GM04504 (cell line): ENCODE data around the gene SULT2A1.
"Not testable (repeated sequence)": the region's sequence is repeated elsewhere in the genome, so short reads cannot be mapped to it uniquely, and the experiment has no call there.

Experiments
- DNase-seq: peaks from one replicate; pipeline ENCODE4 v3.0.0-alpha.2; 2012; ENCODE audit warnings: low read depth

Gene SULT2A1

DNA sequence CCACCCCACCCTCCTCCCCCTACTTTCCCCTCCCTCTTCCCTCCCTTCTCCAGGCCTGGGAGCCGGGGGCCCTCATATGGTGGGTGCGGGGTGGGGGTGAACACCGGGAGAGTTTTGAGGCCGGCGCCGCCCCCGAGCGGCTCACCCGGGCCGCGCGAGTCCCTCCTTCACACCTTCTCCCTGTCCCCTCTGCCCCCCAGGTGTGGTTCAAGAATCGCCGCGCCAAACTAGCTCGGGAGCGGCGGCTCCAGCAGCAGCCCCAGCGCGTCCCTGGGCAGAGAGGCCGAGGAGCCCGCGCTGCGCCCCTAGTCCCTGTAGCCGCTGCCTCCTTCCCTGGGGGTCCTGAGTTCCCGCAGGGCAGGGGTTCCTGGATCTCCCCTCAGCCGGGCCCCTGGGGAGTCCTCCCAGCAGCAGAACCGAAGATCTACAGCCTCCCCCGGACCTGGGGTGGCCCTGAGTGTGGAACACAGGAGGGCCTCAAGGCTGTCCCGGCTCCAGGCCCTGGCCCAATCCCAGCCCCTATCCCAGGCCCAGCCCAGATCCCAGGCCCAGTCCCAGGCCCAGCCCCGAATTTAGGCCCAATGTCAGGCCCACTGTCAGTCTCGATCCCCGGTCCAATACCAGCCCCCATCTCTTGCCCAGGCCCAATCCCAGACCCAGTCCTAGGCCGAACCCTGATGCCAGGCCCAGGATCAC is 25.4 kb downstream of the SULT2A1 start:
- DNase-seq: no peak

DNA sequence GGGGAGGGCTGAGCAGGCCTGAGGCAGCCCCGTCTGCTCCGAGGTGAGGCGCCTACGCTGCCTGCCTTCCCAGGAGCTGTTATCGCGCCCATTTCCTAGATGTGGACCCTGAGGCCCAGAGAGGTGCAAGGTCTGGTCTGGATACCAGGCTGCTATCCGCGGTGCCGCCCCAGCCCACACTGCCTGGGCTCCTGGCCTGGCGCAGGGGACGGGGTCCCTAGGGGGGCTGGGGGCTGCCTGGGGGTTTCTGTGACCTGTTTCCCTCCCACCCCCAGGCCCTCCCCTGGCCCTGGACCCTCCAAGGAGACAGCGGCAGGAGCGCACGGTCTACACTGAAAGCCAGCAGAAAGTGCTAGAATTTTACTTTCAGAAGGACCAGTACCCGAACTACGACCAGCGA is 26.3 kb downstream of the SULT2A1 start:
- DNase-seq: not testable (repeated sequence)

DNA sequence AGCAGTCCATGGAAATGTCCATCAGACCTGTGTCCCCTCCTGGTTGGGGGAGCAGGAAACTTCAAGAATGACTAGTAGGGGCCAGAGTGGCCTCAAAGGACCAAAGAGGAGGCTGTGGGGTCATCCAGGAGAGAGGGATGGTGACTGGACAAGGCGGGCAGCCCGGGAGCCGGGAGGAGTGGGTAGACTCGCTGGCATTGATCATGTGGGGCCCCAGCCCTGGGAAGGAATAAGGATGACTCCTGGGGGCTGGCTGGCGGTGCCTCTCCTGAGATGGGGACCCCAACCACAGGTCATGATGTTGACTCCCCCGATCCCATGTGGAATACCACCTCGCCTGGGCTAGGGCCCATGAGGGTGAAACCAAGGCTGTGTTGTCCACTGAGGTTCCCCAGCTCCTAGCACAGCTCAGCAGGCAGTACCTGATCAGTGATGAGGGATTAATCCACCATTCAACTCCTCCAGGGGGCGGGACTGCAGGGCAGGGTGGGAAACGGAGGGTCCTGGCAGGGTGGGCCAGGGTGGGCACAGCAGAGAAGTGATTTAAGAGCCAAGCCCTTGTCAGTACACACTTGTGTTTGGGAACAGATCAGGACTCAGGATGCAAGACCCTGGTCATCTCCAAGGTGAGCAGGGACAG is 27.3 kb downstream of the SULT2A1 start, which contains the start of gene TPRX2:
Gene TPRX2 (plus strand): TSS at position 590 of the 640 bp plus-strand sequence. CDS start 12 bp downstream, at position 602.
- DNase-seq: not testable (repeated sequence)

DNA sequence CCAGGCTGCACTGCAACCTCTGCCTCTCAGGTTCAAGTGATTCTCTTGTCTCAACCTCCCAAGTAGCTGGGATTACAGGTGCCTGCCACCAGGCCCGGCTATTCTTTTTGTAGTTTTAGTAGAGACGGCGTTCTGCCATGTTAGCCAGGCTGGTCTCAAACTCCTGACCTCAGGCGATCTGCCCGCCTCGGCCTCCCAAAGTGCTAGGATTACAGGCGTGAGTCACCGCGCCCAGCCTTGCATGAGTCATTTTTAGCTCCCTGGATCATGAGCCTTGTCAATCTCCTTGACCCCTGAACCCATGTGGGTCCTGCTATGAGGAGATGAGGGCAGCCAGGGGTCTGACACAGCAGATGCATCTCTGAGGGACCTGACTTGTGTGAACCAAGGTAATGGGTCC is 27.9 kb downstream of the SULT2A1 start:
- DNase-seq: not testable (repeated sequence)

DNA sequence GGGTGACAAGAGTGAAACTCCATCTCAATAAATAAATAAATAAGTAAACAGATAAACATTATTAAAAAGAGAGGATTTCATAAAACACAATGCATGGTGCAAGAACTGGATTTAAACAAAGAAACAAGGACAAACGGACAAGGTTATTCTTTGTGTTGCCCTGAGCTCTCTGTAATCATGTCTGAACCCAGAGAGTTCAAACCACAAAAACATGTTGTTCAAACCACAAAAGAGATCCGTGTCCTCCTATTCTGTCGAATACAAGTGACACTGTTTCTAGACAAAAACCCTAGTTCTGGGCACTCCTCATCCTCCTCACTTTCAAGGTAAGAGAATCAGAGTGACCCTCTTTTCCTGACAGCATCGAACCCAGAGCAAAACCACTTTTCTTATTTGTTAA is 31.7 kb downstream of the SULT2A1 start:
- DNase-seq: no peak

DNA sequence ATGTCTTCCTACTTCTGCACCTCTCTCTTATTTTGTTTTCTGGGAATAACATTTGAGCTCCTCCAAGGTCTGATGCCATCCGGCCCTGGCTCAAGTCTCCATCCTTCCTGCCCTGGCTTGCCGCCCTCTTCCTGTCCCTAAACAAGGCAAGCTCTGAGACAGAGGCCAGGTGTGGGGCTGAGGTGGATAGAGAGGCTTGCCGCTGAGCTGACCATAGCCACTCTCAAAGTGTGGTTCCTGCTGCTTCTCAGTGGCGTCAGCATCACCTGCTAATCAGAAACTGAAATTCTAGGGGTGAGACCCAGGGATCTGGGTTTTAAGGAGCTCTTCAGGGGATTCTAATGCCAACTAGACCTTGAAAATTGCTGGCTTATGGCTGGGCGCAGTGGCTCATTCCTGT is 33.1 kb downstream of the SULT2A1 start:
- no peak for DNase-seq

DNA sequence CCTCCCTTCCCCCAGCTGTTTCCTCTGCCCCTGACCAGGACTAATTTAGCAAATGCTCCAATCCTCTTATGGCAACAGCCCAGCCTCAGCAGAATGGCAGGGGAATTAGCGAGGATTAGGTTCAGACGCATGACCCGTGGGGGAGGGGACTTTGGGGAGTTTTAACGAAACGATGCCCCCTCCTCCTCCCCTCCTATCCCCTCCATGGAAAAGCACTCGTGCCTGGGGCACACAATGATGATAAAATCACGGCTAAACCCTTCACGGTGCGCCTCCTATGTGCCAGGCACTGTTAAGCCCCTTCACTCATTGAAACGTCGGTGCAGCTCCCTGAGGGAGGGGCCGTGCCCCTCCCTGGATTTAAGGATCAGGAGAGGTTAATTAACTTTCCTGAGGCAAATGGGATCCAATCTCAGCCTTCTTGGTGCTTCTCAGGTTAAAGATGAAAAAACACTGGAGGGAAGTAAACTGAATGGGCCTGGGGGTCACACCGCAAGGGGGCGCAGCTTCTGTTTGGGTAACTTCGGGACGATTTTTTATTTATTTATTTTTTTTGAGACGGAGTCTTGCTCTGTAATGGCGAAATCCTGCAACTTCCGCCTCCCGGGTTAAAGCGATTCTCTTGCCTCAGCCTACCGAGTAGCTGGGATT is 37.2 kb downstream of the SULT2A1 start:
- DNase-seq: no peak

DNA sequence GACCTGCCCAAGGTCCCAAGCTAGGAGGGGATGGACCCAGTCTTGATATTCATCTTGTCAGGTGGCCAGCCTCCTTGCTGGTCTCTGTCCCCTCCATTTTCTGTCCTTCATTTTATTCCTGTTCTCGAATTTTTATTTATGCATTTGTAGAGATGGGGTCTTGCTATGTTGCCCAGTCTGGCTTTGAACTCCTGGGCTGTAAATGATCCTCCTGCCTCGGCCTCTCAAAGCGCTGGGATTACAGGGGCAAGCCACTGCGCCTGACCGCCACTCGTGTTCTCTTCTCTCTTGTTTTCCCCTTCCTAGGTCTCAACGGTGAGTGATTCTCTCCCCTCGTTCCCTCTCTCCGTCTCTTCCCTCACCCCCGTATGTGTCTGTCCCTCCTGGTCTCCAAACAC is 37.7 kb downstream of the SULT2A1 start:
- DNase-seq: no peak

DNA sequence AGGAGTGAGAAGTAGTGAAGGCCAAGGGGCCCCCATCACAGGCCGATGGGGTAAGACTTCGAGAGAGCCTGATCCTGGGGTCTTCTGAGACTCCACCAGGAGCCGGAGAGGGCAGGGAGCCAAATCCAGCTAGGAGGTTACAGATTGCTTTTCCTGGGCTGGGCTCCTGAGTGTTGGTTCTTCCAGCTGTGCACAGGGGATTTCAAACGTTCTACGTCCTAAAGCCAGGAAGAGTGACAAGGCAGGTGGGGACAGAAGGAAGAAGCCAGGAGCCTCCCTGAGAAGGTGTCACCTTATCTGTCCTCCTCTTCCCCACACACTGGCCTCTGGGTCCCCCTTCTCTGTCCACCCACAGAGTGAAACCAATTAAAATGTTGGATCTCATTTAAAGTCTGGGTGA is 43.2 kb downstream of the SULT2A1 start:
- no peak for DNase-seq

DNA sequence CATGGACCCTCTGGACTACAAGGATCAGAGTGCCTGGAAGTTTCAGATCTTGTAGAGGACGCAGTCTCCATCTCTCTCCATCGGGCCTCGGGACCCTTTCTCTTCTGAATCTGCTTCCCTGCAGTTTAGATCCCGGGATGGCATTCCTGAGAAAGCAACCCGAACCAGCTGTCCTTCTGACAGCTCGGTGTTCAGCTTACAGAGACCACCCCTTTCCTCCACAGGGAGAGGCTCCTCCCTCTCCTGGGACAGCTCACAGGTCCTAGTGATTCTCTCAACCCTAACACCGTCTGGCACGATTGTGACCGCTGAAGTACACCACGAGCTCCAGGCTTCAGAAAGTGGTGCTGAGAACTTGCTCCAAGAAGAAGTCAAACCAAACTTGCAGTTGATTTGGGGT is 46.2 kb downstream of the SULT2A1 start:
- DNase-seq: no peak

DNA sequence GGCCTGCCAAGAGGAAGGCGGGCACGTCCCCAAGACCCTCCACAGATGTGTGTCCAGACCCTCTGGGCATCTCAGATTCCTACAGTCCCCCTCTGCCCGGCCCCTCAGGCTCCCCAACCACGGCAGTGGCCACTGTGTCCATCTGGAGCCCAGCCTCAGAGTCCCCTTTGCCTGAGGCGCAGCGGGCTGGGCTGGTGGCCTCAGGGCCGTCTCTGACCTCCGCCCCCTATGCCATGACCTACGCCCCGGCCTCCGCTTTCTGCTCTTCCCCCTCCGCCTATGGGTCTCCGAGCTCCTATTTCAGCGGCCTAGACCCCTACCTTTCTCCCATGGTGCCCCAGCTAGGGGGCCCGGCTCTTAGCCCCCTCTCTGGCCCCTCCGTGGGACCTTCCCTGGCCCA is 46.7 kb downstream of the SULT2A1 start:
- no peak for DNase-seq

DNA sequence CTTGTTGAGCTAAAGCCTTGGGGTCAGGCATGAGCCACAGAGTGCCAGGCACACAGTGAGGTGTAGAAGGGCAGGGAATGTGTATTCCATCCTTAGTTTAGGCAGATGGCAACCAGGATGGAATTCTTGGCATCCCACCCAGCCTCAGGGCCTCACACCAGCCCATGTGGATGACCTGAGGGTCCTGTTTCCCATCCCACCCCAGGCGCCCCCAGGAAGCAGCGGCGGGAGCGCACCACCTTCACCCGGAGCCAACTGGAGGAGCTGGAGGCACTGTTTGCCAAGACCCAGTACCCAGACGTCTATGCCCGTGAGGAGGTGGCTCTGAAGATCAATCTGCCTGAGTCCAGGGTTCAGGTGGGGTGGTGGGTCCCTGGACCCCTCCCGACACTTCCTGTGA is 50.1 kb downstream of the SULT2A1 start:
- no peak for DNase-seq

DNA sequence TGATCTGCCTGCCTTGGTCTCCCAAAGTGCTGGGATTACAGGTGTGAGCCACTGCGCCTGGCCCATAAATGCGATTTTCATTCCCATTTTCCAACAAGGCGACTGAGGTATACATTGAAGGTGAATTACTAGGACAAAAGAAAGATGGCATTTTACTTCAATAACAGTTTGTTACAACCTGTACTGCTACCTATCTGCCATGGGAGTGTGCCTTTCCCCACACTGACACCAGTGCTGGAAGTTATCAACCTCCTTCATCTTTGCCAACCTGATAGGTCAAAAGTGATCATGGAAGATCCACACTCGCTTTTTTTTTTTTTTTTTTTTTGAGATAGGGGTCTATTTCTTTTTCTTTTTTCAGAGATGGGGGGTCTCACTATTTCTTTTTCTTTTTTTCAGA is 53.4 kb downstream of the SULT2A1 start:
- no peak for DNase-seq

DNA sequence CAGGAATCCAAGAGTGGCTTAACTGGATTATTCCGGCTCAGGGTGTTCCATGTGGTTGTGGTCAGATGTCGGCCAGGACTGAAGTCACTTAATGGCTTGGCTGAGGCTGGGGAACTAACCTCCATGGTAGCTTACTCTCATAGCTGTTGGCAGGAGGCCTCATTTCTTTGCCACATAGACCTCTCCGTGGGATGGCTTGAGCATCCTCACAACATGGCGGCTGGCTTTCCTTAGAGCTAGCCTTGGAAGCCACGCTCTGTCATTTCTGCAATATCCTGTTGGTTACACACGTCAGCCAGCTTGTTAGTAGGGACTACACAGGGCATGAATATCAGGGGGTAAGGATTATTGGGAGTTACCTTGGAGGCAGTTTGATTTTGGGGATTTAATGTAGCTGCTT is 59.3 kb downstream of the SULT2A1 start:
- DNase-seq: no peak

DNA sequence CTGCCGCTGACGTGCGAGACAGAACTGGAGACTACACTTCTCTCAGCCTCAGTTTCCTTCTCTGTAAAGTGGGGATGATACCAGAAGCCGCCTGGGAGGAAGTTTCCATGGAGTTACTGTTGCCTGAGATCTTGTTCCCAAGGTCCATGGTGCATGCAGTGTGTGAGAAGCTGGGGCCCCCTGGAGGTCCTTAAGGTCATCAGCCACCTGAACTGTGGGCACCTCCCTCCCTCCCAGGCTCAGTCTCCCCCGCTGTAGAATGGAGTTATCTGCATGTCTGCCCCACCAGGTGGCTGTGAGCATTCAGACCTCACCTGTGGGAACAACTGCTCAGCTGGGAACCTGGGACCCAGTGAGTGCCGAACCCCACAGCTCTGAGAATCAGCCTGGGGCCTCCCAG is 61.7 kb downstream of the SULT2A1 start:
- no peak for DNase-seq

DNA sequence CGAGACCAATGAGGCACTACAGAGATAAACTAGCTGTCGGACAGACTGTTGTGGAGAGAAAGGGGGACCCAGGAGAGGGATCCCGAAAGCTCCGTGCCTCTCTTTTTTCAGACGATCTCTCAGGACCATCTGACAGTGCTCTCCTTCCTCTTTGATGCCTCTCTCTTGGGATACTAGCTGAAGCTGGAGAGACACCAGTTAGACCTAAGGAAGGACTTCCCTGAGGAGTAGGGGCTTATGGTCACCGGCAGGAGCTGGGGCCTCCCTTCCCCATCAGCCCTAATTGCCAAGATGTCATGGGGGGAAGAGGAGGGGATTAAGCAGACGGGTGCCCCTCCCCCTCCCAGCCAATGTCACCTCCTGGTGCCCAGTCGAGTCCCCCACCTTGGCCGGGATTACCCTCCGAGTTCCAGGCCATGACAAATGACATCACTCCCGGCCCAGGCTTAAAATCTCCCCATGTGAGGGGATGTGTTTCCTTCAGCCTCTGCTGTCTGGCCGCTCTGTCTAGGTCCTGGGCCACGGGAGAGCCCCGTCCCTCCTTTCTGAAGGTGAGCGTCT is 64.6 kb downstream of the SULT2A1 start, which contains the start of gene CRX:
Gene CRX (plus strand): TSS at position 478 of the 561 bp plus-strand sequence. CDS start 12,507 bp downstream, outside the sequence.
- DNase-seq: no peak
